ENCODE measurements around the gene JPT2.

The JPT2 gene

DNA sequence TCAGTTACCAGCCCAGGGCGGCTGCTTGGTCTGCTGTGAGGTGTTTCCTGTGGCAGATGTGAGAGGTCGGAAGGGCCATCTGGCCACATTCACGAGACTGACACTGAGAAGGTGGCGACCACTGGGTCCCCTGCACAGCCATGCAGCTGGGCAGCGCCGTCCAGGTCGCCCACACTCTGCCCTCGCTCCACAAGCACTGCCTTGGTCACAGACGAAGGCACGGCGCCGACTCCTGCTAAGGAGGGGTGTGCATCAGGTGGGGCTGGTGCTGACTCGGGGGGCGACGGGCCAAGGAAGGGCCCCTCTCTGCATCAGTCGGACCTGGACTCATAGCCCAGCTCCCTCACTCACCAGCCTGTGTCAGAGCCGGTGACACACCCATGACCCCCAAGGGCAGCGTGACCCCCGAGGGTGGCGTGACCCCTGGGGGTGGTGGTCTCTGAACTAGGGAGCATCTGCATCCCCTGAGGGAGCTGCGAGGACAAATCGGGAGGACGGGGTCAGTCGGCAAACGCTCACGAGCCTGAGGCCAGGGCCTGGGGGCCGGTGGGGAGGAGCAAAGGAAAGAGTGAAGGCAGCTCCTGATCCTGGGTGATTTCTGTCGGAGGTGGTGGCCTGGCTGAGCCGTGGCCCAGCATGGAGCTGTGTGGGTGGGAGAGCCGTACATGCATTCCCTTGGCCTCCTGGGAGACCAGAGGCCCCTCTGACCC is 62.9 kb downstream of the JPT2 start:
- DNase-seq, result no peak

DNA sequence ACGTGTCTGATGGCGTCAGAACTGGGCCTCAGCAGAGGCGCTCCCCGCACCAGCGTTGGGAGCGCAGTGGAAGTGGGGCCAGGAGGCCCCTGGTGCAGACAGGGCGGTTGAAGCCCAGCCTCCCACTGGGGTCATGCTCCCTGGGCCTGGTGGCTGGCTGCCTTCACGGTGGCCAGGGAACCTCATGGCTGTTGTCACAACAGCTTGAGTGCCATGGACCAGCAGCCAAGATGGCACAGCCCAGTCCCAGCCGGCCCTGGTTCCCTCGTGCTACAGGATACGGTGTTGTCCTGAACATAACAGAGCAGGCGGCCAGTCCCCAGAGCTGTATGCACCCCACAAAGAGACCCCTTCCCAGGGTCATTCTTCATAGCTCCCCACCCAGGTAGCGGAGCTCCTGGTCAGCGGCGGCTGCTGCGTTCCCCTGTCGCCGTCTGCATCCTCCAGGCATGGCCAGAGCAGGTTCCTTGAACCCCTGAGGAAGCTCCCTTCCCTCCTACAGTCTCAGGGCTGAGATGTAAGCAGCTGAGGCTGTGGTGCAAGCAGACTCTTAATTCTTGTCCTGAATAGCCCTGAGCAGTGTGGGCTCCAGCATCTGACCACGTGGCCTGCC is 63.6 kb downstream of the JPT2 start:
- no peak for DNase-seq

DNA sequence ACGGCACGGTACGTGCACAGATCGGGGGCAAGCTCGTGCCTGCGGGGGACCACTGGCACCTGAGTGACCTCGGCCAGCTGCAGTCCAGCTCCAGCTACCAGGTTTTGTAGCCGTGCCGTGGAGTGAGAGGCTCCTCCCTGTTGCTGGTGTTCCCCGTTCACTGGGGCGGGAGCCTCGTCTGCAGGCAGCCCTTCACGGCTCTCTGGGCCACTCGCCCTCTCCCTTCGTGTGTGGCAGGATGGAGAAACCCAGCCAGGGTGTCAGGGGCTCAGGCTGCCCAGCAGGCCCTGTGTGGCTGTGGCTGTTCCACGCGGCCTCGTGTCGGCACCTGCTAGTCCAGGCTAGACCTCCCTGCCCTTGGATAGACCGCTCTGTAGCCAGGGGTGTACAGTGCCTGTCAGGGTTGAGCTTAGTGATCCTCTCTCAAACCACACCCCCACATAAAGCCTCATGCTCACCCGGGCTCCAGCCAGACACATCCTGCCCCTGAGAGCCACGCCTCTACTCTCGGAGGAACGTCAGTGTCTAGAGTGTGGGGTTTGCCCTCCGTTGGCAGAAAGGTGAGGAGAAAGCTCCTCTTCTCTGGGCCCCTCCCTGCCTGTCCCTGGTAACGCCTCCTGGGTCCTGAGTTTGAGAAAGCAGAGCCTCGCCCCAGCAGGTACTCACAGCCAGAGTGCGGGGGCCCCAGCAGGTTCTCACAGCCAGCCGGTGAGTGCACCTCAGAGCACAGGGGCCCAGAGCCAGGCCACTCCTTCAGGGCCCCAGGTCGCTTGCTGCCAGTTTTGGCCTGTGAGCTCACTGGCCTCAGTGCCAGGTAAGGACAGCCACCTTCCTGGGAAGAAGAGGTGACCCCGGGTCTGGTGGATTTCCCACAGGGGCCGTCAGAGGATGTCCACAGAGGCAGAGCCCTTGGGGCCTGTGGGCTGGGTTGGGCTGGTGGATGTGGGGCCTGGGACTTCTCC is 65.6 kb downstream of the JPT2 start:
- no peak for DNase-seq

DNA sequence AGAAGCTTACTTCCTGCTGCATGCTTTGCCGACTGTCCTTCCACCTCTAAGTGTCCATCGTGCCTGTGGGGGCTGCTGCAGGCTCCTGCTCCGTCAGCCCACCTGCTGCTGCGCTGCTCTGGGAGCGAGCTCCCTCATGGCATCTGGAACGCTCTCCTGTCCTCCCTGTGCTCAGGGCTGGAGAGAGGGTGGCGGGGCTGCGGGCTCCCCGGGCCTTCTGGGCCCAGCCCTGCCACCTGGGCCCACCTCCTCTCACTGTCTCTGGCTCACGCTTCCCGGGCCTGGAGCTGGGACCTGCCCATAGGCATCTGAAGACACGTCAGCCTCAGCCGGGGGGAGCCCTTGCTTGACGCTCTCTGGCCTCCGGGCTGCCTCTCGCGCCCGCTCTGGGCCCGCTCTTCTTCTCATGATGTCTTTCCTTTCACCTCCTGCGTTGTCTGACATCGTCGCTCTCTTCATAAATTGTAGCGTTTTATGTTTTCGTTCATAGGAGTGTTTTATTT is 66.3 kb downstream of the JPT2 start:
- no peak for DNase-seq

DNA sequence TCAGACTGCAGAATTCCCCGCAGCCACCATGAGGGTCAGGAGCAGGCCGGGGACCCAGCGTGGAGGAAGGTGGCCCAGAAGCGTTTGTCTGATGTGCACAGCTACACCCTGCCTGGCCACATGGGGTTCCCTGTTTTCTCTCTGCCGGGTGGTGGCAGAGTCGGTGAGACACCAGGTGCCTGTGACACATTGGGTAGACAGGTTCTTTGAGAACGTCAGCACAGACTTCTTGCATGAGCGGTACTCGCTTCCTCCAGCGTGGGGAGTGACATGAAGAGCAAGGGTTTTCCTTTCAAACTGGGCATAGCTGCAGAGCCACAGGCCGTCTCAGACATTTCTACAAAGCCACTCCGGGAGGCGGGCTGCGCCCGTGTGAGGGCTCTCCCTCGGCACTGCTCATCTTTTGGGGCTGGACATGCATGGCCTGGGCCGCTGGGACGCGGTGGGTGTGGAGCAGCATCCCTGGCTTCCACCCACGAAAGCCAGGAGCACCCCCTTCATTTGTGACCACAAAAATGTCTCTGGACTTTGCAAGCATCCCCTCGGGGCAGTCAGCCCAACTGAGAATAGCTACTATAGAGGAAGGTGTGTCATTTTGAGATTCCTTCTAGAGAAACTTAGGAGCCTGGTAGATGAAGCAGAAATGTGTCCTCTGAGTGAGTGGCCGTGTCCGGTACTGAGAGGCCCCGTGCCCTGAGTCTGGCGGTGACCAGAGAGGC is 67.3 kb downstream of the JPT2 start:
- DNase-seq, result no peak

DNA sequence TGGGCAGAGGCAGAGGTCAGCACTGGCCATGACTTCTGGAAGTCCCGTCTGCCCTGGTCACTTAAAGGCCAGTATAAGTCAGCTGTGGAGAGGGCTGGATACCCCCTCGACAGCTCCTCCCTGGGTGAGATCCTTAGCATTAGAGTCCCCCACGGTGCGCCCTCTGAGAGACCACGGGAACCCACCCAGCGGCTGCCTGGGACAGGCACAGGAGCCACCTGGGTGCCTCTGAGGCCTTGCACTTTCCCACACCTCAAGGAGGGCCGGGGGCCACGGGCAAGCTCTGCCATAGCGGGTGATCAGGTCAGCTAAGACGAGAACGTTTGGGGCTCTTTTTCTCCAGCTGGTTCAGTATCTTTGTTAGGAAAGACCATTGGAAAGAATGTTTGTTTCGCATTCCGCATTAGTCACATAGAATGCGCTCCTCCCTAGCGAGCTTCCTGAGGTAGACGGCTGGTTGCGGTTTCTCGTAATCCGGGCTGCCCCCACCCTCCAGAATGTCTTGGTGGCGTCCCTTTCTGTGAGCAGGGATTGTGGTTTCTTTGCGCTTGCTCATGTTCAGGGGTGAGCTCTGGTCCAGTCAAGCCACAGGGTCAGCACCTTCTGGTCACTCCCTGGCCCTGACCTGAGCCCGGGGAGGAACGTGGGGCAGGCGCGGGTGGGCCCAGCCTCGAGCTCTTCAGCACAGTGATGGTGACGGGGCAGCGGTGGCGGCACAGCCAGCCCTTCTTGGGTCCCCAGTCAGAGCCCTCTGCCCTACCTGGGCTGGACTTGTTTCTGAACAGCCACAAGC is 68.0 kb downstream of the JPT2 start:
- DNase-seq, result no peak

DNA sequence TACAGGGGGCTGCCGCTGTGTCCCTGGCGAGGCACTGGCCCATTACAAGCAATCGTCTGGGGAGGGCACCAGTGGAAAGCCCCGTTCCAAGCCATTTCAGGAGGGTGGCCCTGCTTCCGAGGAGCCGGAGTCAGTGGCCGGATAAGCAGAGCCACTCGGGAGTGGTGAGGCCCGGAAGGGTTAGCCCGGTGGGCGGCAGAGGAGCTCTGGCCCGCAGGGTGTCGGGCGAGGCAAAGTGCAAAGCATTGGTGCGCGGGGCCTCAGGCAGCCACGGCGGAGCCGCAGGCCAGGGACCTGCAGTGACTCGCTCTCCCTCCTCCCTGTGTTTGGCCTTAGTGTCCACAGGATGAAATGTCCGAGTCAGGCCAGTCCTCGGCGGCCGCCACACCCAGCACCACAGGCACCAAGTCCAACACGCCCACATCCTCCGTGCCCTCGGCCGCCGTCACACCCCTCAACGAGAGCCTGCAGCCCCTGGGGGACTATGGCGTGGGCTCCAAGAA is 68.7 kb downstream of the JPT2 start:
- no peak for DNase-seq

DNA sequence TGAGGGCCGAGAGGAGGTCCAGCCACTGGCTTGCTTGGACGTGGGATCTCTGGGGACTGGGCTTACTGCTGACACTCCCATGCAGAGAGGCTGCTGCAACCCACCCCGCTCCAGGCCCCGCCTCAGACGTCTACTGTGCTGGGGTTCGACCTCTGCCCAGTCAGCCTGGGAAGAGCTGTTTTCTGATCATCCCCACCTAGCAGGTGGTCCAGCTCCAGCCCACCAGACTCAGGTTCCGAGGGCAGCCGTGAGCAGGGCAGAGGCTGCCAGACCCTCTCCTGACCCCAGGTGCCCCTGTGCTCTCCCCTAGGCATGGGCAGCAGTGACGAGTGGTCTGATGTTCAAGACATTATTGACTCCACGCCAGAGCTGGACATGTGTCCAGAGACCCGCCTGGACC is 69.9 kb downstream of the JPT2 start:
- no peak for DNase-seq

DNA sequence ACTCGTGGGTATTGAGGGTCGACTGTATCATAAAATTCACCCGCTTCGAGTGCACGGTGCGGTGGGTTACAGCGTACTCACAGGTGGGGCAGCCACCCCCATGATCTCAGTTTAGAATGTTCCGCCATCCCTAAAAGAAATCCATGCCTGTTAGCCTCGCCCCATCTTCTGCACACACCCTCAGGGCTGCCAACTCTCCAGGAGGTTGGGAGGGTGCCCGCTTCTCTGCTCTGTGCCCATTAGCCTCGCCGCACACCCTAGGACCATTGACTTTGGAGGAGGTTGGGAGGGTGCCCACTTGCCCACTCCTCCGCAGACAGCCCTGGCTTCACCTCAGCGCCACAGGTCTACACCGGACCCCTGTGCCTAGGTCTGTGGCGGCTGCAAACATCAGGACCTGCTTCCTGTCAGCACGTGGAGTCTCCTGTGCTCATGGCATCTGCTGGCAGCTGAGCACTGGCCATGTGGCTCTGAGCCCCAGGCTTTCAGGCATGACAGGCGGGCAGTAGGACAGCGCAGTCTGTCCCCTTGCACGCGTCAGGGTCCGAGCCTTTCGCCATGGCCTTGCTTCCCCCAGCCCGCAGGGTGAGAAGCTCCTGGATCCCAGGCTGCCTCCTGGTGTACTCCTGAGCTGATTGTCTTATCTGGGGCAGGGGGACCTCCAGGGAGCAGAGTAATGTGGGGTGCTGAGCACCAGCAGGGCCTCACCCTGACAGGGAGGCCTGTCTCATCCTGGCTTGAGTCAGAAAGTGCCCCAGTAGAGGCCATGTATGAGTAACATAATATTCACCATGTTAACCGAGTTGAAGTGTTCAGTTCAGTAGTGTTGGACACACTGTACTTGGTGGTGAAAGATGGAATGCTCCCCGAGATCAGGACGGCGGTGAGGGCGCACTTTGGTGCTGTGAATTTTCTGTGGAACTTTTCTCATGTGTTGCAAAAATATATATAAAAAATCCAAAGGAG is 71.4 kb downstream of the JPT2 start:
- no peak for DNase-seq

Data from NCI-H526 (cell line).